Activated gamma-delta T cell treated with anti-CD3 and anti-CD28 coated beads, Interleukin-2, amount 50 U/mL, for 16 hours (primary cell): ENCODE measurements around the gene UHRF1.
"Not testable (repeated sequence)": the region's sequence is repeated elsewhere in the genome, so short reads cannot be mapped to it uniquely, and the experiment has no call there.

Experiments used
- DNase-seq: peaks from one replicate; pipeline ENCODE4 v3.0.0-alpha.2; 2020; ENCODE audit warnings: low read depth

UHRF1 gene

GRCh38 chr19:4937060-4937459 is 27.8 kb downstream of the UHRF1 start:
- DNase-seq: no peak

- DNase-seq: not testable (repeated sequence)
These were observed 29.2 kb downstream of the UHRF1 start for GRCh38 chr19:4938461-4938860.

DNA sequence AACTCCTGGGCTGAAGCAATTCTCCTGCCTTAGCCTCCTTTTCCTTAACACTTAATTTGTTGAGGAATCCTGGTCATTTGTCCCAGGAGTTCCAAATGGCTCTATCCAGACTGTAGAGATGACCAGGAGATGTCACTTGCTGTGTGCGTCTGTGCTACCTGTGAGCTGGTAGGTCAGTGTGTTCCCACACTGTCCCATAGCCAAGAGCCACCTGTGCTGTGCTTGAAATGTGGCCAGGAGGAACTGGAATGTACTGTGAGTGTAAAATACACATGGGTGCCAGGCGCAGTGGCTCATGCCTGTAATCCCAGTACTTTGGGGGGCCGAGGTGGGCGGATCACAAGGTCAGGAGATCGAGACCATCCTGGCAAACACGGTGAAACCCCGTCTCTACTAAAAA is 30.2 kb downstream of the UHRF1 start:
- no peak for DNase-seq

GRCh38 chr19:4941638-4942169 is 32.4 kb downstream of the UHRF1 start:
- not testable (repeated sequence) for DNase-seq

GRCh38 chr19:4950650-4951049 is 41.3 kb downstream of the UHRF1 start:
- not testable (repeated sequence) for DNase-seq

DNA sequence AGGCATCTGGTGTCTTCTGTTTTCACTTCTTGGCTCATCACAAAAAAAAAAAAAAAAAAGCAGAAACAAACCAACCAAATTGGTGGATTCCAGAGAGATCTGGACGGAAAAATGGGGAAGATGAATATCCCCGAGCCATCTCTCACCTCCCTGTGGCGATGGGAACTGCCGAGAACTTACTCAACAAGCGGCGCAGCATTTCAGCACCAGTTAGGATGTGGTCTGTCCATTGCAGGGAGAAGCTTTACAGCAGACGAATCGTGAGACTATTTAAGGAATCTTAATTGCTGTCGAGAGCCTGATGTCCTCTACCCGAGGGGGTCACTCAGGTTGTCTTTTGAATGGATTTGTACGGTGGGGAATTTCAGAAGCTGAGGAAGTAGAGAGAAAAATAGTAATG is 42.4 kb downstream of the UHRF1 start:
- no peak for DNase-seq

- no peak for DNase-seq
These were observed 43.6 kb downstream of the UHRF1 start for GRCh38 chr19:4952945-4953344.

DNA sequence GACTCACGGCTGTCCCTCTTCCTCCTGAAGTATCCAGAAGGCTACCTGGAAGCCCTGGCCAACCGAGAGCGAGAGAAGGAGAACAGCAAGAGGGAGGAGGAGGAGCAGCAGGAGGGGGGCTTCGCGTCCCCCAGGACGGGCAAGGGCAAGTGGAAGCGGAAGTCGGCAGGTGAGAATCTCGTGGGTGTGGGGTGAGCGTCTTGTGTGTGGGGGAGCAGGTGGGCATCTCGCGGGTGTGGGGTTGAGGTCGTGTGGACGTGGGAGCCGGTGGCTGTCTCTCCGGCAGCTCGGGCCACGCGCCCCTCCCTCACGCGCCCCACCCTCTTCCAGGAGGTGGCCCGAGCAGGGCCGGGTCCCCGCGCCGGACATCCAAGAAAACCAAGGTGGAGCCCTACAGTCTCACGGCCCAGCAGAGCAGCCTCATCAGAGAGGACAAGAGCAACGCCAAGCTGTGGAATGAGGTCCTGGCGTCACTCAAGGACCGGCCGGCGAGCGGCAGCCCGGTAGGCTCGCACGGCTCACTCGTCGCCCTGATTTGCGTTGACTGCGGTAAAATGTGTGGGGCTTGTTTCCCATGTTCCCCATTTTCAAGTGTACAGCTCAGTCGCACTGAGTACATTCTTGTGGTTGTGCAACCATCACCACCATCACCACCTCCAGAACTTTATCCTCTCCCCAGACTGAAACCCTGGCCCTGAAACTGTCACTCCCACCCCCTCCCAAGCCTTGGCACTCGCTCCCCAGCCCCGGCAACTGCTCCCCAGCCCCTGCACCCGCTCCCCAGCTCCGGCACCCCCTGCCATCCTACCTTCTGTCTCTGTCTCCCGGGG is 45.2 kb downstream of the UHRF1 start:
- DNase-seq: not testable (repeated sequence)

DNA sequence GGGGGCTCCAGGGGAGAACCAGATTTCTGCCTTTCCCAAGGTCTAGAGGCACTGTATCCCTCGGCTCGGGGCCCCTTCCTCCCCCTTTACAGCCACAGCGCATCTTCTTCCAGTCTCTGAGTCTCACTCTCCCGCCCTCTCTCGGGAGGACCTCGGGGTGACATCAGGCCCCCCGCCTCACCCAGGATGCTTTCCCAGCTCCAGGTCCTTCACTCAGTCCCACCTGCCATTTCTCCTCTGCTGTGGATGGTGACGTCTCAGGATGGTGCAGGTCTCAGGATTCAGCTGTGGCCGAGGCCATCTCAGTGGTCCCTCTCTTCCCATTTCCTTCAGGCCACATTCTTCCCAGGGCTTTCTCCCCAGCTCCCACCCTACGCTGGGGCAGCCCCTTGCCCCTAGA is 46.0 kb downstream of the UHRF1 start:
- no peak for DNase-seq

DNA sequence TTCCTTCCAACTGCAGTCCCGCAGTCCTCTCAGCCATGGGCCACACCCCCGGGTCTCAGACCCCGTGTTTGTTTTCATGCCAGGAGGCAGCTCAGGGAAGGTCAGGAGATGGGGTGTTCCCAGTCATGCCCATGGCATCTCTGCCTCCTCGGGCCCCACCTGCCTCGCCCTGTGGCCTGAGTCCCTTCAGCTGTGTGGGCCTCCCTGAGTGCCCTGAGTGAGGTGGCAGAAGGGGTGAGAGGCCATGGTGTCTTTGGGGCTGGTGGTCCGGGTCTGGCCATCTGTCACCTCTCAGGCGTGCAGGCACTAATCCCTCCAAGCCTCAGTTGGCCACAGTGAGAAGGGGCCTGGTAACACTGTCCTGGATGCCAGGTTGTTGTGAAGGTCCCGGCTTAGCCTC is 48.7 kb downstream of the UHRF1 start:
- DNase-seq: no peak

- DNase-seq: no peak
These were observed 52.9 kb downstream of the UHRF1 start for GRCh38 chr19:4962085-4962619.

DNA sequence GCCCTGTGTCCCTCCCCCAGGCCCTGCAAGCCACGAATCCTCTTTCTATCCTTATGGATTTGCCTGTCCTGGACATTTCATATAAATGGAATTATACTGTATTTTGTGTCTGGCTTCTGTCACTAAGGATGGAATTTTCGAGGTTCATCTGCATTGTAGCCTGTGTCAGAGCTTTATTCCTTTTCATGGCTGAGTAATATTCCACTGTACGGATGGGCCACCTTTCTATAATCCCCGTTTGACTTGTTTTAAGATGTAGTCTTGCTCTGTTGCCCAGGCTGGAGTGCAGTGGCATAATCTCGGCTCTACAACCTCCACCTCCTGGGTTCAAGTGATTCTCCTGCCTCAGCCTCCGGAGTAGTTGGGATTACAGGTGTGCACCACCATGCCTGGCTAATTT is 55.8 kb downstream of the UHRF1 start:
- DNase-seq: no peak

DNA sequence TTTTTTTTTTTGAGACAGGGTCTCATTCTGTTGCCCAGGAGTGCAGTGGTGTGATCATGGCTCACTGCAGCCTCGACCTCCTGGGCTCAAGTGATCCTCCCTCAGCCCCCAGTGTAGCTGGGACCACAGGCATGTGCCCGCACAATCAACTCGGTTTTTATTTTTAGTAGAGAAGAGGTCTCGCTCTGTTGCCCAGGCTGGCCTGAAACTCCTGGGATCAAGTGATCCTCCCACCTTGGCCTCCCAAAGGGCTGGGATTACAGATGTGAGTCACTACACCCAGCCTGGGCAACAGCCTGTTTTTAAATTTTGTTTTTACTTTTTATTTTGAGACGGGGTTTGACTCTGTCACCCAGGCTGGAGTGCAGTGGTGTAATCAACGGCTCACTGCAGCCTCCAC is 57.3 kb downstream of the UHRF1 start:
- DNase-seq: no peak

- DNase-seq: no peak
These were observed 58.6 kb downstream of the UHRF1 start for GRCh38 chr19:4967738-4968461.

DNA sequence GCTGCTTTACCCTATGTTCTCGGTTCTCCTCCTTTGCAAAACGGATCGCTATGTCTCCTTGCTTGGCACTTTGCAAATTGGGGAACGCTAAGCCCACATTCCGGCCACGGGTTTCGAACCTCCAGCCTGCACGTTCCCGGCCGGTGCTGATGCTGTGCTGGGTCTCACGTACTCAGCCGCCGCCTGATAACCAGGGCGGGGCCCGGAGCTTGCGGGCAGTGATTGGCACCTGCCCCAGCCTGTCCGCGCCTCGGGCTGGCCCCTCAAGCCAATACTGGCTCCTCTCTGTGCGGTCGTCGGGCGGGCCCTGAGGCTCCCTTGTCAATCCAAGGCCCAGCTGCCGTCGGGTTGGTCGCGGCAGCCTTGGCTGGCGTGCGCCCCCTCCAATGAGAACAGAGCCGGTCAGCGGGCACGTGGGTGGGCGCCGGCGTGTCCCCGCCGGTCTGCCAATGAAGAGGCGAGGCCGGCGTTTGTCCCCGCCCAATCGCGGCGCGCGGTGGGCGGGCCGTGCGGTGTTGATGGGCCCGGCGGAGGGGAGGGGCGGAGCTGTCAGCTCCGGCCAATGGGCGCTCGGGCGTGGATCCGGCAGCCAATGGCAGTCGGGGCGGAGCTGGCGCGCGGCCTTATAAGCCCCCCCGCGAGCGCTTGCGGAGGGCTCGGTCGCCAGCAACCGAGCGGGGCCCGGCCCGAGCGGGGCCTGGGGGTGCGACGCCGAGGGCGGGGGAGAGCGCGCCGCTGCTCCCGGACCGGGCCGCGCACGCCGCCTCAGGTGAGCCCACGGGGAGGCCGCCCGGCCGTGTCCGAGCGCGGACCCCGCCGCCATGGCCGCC is 59.4 kb downstream of the UHRF1 start, which contains the start of gene KDM4B:
TSS of gene KDM4B (plus strand) at position 652 of the 830 bp plus-strand sequence. CDS start 63,778 bp downstream, outside the sequence.
- peak; percentile 98 for DNase-seq

- DNase-seq: no peak
These were observed 60.0 kb downstream of the UHRF1 start for GRCh38 chr19:4969292-4969771.

DNA sequence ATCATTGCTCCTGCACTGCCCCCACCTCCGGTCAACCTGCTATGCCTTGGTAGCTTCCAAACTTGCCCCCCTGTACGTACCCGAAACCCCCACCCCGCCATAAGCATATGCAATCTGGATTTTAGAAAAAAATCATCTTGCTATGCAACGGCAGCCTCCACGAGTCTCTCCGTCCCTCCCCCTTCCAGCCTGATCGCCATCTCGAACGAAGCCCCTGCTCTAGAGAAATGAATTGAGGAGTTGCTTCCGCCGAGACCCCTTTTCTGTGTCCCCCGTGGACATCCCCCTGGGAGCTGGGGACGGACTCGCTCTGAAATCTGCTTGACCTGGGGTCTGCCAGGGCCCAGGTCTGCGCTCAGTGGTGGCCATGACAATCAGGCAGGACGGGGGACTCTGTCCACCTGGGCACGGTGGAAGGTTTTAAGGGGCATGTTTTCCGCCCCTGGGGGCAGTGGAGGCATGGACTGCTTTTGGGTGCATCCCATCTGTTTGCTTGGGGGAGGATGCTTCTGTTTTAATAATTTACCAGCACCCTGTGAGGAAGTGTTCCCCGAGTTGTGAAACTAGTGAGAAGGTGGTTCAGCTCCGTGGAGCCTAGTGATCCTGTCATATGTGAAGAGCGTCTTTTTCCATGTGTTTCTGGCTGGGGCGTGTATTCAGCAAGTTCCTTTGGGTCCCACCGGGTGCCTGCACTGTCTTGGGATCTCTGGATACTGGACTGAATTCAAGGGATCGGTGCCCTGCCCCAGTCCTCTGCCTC is 60.7 kb downstream of the UHRF1 start:
- DNase-seq: no peak

- no peak for DNase-seq
These were observed 61.5 kb downstream of the UHRF1 start for GRCh38 chr19:4970558-4971423.

GRCh38 chr19:4971424-4971793 is 62.1 kb downstream of the UHRF1 start:
- no peak for DNase-seq
